Ovary (tissue), 3 donors: ENCODE measurements around the gene IL13RA1.

Source experiments
- EP300 ChIP-seq: sonication (generic); formaldehyde crosslinking; IDR thresholded peaks from one replicate; pipeline ENCODE4 v1.6.1; 2017; ENCODE audit warnings: antibody characterized with exemption
- POLR2A ChIP-seq: fragments of 450-650 bp; IDR thresholded peaks from one replicate; pipeline ENCODE4 v1.6.1; 2017; ENCODE audit warnings: antibody characterized with exemption, mild to moderate bottlenecking, moderate library complexity
- TF ChIP-seq, protein P1 (sequence below), 3 donors: fragments of 450-650 bp in 2 of 3; fragments of 200-600 bp in 1 of 3; IDR thresholded peaks; one replicate each; pipeline versions ENCODE4 v1.5.1 to v1.8.0; 2016 to 2022; ENCODE audit warnings: antibody characterized with exemption in 3 of 3, mild to moderate bottlenecking in 1 of 3
- donor health status: DM: no; HTN: no; CAD: no.

DNA sequence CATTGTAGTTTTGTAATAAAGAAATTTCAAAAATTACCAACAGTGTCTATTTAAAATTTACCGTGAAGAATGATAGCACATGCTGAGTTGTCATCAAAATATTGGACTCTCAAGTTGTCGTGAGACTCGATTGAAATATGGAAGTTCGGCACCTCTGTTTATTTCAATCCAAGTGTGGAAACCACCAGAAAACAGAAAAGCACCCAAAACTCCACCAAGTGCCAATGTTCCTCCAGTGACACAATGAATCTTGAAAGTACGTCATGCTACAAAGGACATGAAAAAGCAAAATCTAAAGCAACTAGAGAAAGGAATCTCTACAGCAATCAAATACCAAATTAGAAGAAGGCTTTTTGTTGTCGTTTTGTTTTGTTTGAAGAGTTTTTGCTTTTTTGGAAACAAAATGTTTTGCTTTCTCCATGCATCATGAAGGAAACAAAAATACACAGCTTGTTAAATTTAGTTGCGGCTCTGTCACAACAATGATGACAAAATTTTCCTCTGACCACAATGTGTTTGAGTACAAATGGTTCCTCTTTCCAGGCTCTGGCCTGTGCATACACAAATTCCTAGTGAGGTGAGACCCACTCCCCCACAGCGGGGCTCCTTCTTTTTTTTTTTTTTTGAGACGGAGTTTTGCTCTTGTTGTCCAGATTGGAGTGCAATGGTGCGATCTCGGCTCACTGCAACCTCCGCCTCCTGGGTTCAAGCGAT lies 9.6 kb upstream of the IL13RA1 start:
- TF ChIP-seq EP300, result no peak
- TF ChIP-seq POLR2A, result no peak
- TF ChIP-seq, protein P1, sequence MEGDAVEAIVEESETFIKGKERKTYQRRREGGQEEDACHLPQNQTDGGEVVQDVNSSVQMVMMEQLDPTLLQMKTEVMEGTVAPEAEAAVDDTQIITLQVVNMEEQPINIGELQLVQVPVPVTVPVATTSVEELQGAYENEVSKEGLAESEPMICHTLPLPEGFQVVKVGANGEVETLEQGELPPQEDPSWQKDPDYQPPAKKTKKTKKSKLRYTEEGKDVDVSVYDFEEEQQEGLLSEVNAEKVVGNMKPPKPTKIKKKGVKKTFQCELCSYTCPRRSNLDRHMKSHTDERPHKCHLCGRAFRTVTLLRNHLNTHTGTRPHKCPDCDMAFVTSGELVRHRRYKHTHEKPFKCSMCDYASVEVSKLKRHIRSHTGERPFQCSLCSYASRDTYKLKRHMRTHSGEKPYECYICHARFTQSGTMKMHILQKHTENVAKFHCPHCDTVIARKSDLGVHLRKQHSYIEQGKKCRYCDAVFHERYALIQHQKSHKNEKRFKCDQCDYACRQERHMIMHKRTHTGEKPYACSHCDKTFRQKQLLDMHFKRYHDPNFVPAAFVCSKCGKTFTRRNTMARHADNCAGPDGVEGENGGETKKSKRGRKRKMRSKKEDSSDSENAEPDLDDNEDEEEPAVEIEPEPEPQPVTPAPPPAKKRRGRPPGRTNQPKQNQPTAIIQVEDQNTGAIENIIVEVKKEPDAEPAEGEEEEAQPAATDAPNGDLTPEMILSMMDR (IDR thresholded peaks at IDR 0.05), result no peak
